Measurements from ENCODE around the gene ZNF536.

- no peak for TF ChIP-seq ELF1 (IDR thresholded peaks at IDR 0.05)
- TF ChIP-seq FOXM1 (IDR thresholded peaks at IDR 0.05; ENCODE audit: low read depth) = no peak
- no peak for TF ChIP-seq SMC3 (IDR thresholded peaks at IDR 0.05; ENCODE audit: low read depth, low read length)
Observed at GRCh38 chr19:30367421-30367820, 4.8 kb upstream of the ZNF536 start.
